ENCODE measurements around the gene SLC12A7. TPM values are rescaled to one million over a fixed set of nuclear protein-coding genes. Genes with fewer than 3 reads are reported as not detected.

The SLC12A7 gene
- total RNA-seq, 4 donors from 2014 or later: 18.8 to 28.7 (median 24.5) TPM

DNA sequence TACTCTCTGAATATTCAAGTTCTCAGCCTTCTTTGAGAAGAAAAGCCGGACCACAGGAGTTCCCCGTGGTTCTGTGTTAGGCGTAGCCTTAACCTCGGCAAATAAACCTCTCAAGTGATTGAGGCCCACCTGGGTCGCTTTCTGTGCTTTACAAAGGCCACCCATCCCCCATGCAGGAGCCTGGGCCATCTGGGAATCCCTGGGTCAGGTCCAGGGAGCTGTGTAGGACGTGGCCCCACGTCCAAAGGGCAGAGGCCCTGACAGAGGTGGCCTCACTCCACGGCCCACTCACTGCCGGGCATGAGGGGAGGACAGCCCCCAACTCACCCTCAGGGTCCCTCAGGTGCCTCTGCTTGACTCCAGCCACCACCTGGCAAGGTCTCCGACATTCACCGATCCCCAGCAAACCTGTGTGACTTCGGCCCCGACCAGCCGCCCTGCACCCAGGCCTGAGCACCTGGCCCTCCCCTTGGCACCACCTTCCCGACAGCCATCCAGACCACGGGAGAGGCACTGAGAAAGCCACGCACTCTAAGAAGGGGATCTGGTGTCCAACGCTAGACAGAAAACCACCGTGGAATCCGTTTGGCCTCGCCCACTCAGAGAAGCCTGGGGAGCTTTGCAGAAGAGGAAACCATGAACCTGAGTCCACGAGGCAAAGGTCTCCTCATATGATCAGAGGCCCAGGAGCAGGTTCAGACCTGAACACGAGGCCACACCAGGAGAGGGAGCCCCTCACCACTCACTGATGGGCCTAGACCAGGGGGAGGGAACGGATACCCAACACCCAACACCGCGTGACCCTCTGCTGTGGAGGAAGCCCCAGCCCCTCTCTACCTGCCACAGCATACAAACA is 4.5 kb downstream of the SLC12A7 start:
- no peaks in the 10 kb centered on the region for H3K27me3 ChIP-seq
- H3K4me1 ChIP-seq: peaks cover 0 to 89% (median 52%) of the 10 kb centered on the region in 3 donors
- 88% methylated on average over 8 of the region's 26 CpGs; no CpG with 5 or more reads in 1 of the 2 donors for WGBS, 2 donors (ENCODE audit: low coverage in 1 of 2)
- ATAC-seq: no peak
- TF ChIP-seq EP300 (IDR thresholded peaks at IDR 0.05) (no peak), CTCF (IDR thresholded peaks at IDR 0.05) (no peak), POLR2A (IDR thresholded peaks at IDR 0.05) (no peak), POLR2AphosphoS5 (IDR thresholded peaks at IDR 0.05) (no peak)
- peak overlapping the region in 3 of 4 donors; percentile 24 to 90 (median 31) for H3K27ac ChIP-seq
- H3K4me3 ChIP-seq: no peak overlapping the region
- no peaks in the 10 kb centered on the region for H3K9me3 ChIP-seq
- no peaks in the 10 kb centered on the region for H3K36me3 ChIP-seq

GRCh38 chr5:1106385-1107166 is 5.3 kb downstream of the SLC12A7 start:
- no peak overlapping the region for H3K4me3 ChIP-seq
- no peaks in the 10 kb centered on the region for H3K36me3 ChIP-seq
- WGBS, 2 donors (ENCODE audit: low coverage in 1 of 2): 74 to 93% methylated on average over 3 to 14 of the region's 23 CpGs
- H3K9me3 ChIP-seq: no peaks in the 10 kb centered on the region
- H3K4me1 ChIP-seq: peaks cover 0 to 92% (median 58%) of the 10 kb centered on the region in 3 donors
- TF ChIP-seq POLR2A (IDR thresholded peaks at IDR 0.05): no peak
- no peak for TF ChIP-seq EP300 (IDR thresholded peaks at IDR 0.05)
- no peak for TF ChIP-seq CTCF (IDR thresholded peaks at IDR 0.05)
- TF ChIP-seq POLR2AphosphoS5 (IDR thresholded peaks at IDR 0.05): no peak
- no peak for ATAC-seq
- H3K27ac ChIP-seq: peak overlapping the region in 3 of 4 donors; percentile 4 to 90 (median 24)
- no peaks in the 10 kb centered on the region for H3K27me3 ChIP-seq

- Histone ChIP-seq H3K4me1 (peaks cover 0 to 98% (median 58%) of the 10 kb centered on the region in 3 donors), H3K36me3 (no peaks in the 10 kb centered on the region), H3K27me3 (no peaks in the 10 kb centered on the region), H3K27ac (peak overlapping the region in 3 of 4 donors; percentile 25 to 90 (median 56)), H3K9me3 (no peaks in the 10 kb centered on the region), H3K4me3 (no peak overlapping the region)
- ATAC-seq: no peak
- TF ChIP-seq POLR2AphosphoS5 (IDR thresholded peaks at IDR 0.05): no peak
- no peak for TF ChIP-seq CTCF (IDR thresholded peaks at IDR 0.05)
- TF ChIP-seq EP300 (IDR thresholded peaks at IDR 0.05): no peak
- TF ChIP-seq POLR2A (IDR thresholded peaks at IDR 0.05): no peak
- WGBS, 2 donors (ENCODE audit: low coverage in 1 of 2): 40 to 44% methylated on average over 1 to 4 of the region's 19 CpGs
Measured at GRCh38 chr5:1105350-1106265, 6.3 kb downstream of the SLC12A7 start.

- TF ChIP-seq POLR2AphosphoS5 (IDR thresholded peaks at IDR 0.05) (no peak), EP300 (IDR thresholded peaks at IDR 0.05) (no peak), POLR2A (IDR thresholded peaks at IDR 0.05) (no peak), CTCF (IDR thresholded peaks at IDR 0.05) (no peak)
Measured at GRCh38 chr5:1104327-1105006, 7.4 kb downstream of the SLC12A7 start.

More at GRCh38 chr5:1104327-1105006, 7.4 kb downstream of the SLC12A7 start:
- no peaks in the 10 kb centered on the region for H3K36me3 ChIP-seq
- no peaks in the 10 kb centered on the region for H3K9me3 ChIP-seq
- H3K27ac ChIP-seq: peak overlapping the region in 3 of 4 donors; percentile 56 to 90 (median 76)
- no peak overlapping the region for H3K4me3 ChIP-seq
- WGBS, 2 donors (ENCODE audit: low coverage in 1 of 2): 100% methylated on average over 1 of the region's 27 CpGs; no CpG with 5 or more reads in 1 of the 2 donors
- peaks cover 0 to 98% (median 49%) of the 10 kb centered on the region in 3 donors for H3K4me1 ChIP-seq
- H3K27me3 ChIP-seq: no peaks in the 10 kb centered on the region
- no peak for ATAC-seq
